Inferior parietal cortex (tissue), 1 donor: Measurements from ENCODE around the gene KCTD14.
"Not testable (repeated sequence)": the region's sequence is repeated elsewhere in the genome, so short reads cannot be mapped to it uniquely, and the experiment has no call there.

ENCODE experiments used
- DNase-seq: peaks from one replicate; pipeline ENCODE4 v3.0.0-alpha.2; 2016; ENCODE audit errors: extremely low spot score

Gene KCTD14, protein sequence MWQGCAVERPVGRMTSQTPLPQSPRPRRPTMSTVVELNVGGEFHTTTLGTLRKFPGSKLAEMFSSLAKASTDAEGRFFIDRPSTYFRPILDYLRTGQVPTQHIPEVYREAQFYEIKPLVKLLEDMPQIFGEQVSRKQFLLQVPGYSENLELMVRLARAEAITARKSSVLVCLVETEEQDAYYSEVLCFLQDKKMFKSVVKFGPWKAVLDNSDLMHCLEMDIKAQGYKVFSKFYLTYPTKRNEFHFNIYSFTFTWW

DNA sequence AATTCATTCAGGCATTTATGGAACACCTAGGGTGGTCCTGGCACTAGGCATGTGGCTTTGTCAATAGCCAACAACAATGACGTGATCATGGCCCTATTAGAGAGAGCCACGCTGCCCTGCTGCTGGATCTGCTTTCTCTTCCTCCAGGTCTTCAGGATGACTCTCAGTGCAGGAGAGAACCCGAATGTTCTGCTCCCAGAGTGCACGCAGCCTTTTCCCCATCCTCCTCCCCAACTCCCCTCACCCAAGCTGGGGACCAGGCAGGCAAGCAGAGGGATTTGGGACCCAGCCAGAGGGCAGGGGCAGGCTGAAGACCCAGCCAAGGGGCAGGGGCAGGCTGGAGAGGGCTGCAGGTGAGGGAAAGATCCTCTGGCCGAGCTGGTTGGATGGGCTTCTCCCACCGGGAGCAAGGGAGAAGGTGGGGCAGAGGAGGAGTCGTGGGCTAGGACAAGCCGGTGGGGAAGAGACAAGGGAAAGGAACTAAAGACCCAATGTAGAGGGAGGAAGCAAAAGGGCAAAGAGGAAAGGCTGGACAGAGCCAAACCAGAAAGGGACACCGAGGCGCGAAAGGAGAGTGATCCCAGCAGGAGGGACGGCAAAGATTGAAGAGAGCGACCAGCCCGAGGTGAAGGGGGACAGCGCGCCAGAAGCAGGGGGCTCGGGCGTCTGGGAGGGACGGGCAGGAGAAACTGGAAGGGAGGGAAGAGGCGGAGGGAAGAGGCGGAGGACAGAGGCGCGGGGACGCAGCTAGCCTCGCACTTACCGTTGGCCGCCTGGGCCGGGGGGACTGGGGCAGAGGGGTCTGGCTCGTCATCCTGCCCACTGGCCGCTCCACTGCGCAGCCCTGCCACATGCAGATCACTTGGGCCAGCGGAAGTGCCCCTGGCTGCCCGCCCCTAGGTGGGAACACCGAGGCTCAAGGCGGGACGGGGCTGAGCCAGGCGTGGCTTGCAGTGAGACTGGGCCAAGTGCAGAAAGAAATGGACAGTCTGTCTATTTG, at the start of gene KCTD14:
KCTD14 (minus strand) TSS at position 880 of the 1,000 bp plus-strand sequence; CDS start at position 853, 27 bp downstream.
- DNase-seq, result no peak

DNA sequence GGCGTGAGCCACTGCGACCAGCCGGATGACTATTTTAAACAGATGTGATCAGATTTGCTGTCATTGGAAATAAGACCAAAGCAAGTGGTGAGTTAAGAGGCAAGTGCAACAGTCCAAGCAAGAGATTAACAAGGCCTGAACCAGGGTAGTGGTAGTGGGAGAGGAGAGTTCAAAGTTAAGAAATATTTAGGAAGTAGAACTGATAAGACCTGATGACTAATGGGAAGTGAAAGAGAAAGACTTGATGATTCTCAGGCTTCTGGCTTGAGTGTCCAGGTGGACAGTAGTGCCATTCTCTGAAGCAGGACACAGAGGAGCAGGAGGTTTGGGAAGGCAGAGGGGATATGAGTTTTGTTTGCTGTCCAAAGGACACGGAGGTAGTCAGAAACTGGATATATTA, 49.4 kb upstream of the KCTD14 start:
- no peak for DNase-seq

DNA sequence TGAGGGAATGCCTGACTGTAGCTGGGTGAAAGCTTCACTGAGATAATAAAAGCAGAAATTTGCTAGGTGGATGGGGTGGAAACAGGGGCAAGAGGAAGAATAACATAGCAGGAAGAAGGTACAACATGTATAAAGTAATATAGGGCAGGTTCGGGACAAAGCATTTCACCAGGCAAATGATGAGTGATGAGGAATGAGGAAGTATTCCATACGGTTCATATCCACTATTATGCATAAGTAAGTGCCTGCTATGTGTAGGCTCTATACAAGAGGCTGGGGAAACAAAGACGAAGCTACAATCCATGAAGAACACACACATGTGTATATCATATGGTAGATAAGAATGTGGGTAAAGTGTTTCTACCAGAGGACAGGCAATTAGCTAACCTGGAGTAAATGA, 48.6 kb upstream of the KCTD14 start:
- no peak for DNase-seq

DNA sequence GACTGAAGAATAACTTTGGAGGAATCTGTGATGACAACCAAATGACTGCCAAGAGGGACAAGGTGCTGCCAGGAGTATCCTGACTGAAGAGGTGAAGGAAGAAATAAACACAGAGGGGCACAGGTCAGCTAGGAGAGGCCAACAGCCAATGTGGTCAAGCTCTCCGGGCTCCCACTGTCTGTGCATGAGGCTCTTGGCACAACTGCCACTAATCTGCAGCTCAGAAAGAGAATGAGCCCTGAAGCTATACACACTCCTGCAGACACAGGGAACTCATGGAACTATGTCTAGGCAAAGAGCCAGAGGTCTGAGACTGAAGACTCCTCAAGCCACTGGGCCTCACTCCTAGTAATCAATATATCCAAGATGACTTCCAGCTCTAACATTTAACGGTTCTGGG, 47.5 kb upstream of the KCTD14 start:
- no peak for DNase-seq

DNA sequence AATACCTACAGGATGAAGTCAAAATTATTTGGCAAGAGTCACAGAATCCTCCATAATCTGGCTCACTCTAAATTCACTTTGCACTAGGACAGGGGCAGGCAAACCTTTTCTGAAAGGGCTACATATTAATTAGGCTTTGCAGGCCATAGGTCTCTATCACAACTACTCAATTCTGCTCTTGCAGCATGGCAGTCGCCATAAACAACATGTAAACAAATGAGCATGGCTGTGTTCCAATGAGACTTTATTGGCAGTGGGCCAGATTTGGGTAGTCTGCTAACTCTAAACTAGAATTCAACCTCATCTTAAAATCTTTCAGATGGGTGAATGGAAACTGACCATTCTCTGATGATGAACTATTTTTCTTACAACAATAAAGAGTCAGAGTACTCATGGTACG, 46.4 kb upstream of the KCTD14 start:
- DNase-seq, result no peak

DNA sequence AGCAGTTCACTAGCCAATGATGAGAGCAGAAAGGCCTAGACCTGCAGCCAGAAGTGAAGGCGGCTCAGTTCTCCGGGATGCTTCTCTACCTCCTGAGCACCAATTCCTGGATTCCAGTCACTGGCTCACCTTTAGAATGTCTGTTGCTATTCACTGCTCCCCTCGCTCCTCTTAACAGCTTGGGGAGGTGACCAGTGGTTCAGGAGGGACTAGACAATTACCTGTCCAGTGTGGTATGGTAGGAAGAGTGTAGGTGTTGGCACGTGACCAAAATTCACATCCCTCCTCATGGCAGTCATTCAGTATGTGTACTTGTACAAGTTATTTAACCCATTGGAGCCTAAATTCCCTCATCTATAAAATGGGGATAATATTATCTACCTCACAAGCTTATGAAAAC, 44.6 kb upstream of the KCTD14 start:
- DNase-seq, result no peak

DNA sequence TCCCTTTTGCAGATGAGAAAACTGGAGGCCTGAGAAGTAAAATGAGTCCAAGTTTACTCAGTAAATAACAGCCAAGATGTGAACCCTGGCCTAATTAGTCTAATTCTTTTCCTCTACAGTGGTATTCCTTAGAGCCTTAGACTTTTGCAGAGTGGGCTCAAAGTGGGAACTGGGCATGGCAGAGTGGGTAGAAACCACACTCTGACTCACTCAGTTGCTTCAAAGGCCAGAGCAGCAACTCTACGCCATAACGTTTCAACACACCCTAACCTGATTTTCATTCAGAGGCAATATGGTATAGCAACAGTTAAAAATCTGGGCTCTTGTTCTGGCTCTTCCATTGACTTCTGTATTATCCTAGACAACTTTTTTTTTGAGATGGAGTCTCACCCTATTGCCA, 43.4 kb upstream of the KCTD14 start:
- no peak for DNase-seq

DNA sequence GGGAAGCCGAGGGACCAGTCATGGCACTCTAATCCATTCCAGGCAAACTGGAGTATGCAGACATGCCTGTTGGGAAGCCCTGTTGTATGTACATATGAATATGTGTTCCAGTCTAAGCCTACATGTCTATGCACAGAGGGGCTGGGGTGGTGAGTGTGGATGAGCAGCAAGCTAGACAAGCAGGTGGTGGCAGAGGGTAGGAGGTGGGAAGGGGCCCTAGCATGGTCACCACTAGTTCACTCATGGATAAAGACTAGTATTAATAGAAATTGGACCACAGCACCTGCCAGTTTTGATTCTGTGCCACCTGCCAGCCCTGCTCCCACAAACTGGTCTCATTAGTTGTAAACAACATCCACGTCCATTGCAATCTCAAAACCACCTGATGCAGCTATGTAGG, 42.1 kb upstream of the KCTD14 start:
- DNase-seq, result no peak

DNA sequence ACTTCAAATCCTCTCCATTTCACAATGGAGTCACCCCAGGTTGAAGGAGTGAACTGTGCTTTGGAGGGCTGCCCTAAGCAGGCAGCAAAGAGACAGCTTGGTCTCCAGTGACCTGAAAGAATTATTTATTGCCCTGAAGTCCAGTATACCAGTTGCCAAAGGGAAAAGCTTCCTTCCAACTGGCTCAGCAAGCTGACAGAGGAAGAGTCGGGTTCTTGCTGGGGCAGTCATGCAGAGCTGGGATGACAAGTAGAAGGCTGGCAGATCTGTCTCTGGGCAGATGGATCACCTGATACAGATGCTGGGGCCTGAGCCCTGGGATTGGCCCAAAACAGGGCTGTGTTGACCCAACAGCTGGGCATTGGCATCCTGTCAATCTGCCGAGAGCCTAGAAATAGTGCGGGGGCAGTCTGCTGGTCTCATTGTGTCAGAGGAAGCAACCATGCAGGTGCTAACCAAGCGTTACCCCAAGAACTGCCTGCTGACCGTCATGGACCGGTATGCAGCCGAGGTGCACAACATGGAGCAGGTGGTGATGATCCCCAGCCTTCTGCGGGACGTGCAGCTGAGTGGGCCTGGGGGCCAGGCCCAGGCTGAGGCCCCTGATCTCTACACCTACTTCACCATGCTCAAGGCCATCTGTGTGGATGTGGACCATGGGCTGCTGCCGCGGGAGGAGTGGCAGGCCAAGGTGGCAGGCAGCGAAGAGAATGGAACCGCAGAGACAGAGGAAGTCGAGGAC, 40.5 kb upstream of the KCTD14 start, which contains the start of gene THRSP:
THRSP (plus strand) TSS at position 422 of the 742 bp plus-strand sequence; CDS start at position 443, 21 bp downstream.
- DNase-seq, result no peak

DNA sequence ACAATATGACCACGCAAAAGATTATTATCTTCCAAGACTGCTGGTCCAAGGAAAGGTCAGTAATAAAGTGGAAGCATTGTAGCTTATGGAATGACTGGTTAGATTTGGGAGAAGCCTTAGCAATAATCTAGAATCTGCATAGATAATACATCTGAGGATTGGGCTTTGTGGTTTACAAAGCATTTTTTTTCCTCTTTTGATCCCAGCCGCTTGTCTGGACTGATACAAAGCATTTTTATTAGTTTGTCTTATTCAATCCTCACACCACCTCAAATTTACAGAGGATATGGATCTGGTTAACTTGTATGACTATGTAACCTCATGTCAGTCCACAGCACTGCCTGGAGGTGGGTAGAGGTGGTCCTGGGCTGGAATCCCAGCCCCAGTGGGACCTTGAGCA, 39.6 kb upstream of the KCTD14 start:
- DNase-seq, result no peak

DNA sequence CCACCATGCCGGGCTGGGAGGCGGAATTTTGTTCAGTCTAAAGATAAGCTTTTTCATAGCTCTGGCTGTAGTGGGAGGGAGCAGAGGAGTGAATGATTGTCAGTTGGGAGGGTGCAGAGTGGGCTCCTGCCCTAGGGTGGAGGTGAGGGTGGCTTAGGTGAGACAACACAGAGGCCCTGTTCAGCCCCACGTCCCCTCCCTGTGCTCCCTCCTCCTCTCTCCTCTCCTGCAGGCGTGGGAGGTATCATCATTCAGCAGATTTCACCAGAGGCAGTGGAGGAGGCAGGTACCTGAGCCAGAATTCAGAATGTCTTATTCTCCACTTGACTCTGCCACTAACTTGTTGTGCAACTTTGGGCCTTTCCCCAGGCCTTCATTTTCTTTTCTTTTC, 38.8 kb upstream of the KCTD14 start:
- DNase-seq, result no peak

DNA sequence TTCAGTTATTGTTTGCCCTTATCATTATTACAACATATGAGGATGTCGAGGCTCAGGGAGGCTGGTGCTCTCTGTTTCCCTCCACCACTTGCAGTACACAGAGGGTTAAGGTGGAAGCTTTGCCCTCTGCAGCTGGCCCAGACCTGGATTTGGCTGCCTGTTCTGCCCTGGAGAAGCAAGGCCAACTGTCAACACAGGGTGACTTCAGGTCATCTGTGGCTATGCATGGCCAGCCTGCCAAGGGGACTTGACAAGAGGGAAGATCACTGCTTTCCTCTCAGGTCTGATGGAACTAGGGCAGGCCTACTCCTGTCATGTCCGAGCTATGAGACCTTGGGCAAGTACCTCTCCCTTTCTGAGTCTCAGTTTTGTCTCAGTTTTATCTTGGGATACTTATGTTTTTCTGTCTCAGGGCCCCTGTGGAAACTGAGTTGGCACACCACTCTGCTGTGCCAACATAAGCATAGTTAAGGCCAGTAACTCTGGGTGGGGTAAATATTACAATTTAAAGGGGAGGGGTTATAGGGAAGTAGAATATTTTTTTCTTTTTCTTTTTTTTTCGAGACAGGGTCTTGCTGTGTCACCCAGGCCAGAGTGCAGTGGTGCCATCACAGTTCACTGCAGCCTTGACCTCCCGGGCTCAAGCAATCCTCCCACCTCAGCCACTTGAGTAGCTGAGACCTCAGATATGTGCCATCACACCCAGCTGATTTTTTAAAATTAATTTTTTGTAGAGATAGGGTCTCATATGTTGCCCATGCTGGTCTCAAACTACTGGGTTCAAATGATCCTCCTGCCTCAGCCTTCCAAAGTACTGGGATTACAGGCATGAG, 38.2 kb upstream of the KCTD14 start:
- DNase-seq, result no peak

DNA sequence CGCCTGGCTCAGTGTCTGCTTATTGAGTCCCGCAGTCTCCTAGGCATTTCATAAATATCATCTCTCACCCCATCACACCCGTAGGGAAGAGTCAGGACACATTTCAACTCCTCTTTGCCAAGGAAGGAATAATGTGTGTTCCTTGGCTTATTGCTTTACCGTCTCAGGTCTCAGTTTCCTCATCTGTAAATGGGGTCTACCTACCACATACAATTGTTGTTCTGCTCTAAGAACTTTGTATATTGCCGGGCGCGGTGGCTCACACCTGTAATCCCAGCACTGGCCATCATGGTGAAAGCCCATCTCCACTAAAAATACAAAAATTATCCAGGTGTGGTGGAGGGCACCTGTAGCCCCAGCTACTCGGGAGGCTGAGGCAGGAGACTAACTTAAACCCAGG, 37.5 kb upstream of the KCTD14 start:
- DNase-seq, result no peak

DNA sequence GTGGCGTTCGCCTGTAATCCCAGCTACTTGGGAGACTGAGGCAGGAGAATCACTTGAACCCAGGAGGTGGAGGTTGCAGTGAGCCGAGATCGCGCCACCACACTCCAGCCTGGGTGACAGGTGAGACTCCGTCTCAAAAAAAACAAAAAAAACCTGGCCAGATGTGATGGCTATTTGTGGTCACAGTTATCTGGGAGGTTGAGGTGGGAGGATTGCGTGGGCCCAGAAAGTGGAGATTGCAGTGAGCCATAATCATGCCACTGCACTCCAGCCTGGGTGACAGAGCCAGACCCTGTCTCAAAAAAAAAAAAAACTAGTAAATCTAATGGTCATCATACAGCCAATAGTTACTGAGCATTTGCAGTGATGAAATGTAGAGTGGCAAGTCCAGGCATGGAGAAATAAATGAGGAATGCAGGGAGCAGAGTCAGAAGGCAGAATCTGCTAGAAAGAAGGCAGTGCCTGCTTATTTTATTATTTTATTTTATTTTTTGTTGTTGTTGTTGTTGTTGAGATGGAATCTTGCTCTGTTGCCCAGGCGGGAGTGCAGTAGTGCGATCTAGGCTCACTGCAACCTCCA, 36.8 kb upstream of the KCTD14 start:
- DNase-seq, result not testable (repeated sequence)

DNA sequence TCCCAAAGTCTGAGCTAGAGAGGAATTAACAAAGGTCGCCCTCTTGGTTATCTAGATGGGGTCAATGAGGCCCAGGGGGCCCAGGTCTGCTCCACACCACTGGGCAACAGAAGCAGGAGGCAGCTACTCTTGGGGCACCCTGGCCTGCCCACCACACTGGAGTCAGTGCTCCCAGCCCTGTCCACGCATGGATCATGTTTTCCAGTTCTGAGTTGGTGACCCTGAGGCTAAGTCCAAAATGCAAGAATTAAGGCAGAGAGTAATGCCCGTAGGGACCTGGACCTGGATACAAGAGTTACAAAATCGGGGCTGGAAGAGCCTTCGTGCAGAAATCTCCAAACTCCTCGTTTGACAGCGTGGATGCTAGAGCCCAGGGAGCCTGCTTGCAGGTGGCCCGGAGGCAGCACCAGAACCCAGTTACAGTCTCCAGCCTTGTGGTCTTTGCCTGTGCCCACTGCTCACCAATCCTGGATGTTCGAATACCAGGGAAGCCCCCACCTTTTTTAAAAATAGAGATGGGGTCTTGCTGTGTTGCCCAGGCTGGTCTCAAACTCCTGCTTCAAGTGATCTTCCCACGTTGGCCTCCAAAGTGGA, 34.5 kb upstream of the KCTD14 start:
- DNase-seq, result no peak

DNA sequence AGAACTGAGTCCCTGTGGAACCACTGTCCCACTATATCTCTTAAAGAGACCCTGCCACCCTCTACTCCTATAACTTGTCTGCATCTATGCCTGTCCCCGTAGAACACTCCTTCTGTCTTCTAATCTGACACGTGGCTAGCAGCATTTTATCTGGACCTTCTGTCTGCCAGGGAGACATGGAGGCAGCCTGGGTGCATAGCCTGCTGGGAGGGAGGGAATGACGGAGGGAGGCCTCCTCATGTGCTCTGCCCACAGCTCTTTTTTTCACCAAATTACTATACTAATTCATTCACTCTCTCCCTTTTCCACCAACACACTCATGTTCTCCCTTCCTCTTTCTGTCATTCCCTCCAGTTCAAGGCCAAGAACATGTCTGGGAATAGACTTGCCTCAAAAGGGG, 33.0 kb upstream of the KCTD14 start:
- no peak for DNase-seq

DNA sequence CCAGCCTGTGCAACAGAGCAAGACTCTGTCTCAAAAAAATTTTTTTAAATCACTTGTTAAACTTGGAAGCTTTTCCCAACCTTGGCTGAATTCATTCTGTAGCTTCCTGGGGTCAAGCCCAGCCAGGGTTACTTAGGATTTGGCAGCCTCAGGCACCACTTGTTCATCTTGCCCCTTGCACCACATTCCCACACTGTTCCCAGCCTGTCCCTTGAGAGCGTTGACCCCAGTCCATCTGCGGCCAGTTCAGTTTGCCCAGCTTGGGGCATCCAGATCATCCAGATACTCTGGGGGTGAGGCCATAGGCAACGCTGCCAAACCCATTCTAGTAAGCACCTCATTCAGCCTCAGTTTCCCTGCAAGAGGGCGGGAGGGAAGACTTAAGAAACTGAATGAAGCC, 31.9 kb upstream of the KCTD14 start:
- DNase-seq, result no peak

DNA sequence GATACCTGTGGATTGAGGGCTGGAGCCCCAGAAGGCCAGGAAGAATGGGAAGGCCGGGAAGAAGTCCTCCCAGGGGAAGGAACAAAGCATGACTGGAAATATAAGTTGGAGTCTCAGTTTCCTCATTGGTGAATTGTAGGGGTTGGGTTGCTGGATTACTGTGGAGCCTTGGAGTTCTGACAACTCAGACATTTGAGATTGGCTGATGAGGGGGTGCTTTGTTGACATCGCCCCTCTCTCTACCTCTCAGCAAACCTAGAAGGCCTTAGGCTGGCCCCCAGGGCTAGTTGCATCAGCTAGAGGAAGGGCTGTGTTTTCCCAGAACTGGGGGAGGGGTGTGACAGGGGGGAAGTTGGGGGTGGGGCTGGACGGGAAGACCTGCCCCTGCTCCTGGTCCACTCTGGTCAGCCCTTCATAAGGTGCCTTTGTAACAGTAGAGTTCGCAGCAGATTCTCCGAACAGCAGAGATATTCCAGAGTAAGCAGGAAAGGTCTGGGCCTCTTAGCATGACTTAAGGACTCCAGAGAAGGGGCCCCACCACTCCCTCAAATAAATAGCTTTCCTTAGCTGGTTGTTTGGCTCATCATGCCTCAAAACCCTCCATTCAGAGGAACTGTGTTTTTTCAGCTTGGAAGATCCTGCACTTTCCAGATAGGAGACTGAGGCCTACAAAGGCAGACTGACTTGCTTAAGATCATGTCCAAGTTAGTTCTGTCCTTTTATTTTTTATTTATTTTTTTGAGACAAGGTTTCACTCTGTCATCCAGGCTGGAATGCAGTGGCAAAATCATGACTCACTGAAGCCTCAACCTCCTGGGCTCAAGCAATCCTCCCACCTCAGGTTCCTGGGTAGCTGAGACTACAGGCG, 28.1 kb upstream of the KCTD14 start:
- no peak for DNase-seq

DNA sequence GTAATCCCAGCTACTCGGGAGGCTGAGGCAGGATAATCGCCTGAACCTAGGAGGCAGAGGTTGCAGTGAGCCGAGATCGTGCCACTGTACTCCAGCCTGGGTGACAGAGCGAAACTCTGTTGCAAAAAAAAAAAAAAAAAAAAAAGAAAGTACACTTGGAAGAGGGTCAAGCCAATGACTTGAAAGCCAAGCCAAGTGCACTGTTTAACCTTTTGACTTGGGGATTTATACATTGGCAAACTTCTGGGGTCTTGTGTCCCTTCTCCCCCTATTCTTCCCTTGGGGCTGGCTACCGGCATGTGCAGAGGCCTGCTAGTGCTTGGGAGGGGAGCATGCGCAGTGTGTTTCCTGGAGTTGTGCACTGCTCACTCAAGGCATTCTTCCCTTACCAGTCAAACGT, 26.3 kb upstream of the KCTD14 start:
- no peak for DNase-seq

DNA sequence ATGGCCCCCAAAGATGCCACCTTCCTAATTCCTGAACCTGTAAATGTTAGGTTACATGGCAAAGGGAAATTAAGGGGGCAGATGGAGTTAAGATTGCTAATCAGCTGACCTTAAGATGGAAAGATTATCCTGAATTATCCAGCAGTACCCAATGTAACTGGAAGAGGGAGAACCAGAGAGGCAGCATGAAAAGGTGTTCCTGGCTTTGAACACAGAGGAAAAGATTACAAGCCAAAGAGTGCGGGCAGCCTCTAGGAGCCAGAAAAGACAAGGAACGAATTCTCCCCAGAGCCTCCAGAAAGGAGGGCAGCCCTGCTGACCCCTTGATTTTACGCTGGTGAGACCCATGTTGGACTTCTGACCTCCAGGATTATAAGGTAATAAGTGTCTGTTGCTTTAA, 25.5 kb upstream of the KCTD14 start:
- DNase-seq, result no peak
